ENCODE data around the gene PPFIA4.

PPFIA4 gene

DNA sequence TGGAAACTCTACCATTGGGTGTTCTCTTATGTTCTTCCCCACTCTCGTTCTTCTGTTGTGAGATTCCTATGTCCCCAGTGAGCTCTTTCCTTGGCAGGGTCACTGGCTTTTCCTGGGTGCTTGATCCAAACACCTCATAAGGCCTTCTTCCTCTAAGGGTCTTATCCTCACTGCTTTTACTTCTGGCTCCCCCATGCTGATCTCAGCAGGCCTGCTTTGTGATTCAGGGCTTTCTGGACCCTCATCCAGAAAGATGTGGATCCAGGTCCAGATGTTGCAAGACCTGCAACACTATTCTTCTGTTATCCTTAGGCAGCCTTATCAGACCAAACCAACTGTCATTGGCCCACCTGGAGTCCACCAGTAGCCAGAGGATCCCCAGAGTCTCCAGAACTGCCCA is 70.7 kb downstream of the PPFIA4 start:
- TF ChIP-seq, protein P1, sequence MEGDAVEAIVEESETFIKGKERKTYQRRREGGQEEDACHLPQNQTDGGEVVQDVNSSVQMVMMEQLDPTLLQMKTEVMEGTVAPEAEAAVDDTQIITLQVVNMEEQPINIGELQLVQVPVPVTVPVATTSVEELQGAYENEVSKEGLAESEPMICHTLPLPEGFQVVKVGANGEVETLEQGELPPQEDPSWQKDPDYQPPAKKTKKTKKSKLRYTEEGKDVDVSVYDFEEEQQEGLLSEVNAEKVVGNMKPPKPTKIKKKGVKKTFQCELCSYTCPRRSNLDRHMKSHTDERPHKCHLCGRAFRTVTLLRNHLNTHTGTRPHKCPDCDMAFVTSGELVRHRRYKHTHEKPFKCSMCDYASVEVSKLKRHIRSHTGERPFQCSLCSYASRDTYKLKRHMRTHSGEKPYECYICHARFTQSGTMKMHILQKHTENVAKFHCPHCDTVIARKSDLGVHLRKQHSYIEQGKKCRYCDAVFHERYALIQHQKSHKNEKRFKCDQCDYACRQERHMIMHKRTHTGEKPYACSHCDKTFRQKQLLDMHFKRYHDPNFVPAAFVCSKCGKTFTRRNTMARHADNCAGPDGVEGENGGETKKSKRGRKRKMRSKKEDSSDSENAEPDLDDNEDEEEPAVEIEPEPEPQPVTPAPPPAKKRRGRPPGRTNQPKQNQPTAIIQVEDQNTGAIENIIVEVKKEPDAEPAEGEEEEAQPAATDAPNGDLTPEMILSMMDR (IDR thresholded peaks at IDR 0.05; ENCODE audit: insufficient read depth, low read depth, low read length, missing control alignments), result no peak
- DNase-seq (ENCODE audit: low read depth), result no peak

DNA sequence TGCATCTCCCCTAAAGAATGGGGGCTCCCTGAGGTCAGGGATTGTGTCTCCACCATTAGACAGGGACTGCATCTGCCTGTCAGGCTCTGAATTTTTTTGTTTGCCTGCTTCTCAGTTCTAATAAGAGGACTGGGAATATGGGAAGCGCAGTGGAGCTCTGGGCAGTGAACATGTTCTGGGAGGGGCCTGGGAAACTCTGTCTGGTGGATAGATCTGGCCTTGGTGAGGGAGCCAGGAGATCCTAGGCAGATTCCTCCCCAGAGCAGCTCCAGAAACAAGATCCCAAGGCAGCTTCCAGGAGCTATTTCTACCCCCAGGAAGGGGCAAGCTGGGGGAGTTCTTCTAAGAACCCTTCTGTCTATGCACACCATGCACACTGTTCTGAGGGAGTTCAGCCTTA is 72.2 kb downstream of the PPFIA4 start:
- no peak for DNase-seq (ENCODE audit: low read depth)
- no peak overlapping the region for H3K4me3 ChIP-seq (ENCODE audit: low read length)
- TF ChIP-seq, protein P1 (IDR thresholded peaks at IDR 0.05; ENCODE audit: insufficient read depth, low read depth, low read length, missing control alignments), result no peak

More for the DNA sequence above, 70.7 kb downstream of the PPFIA4 start:
- H3K4me3 ChIP-seq (ENCODE audit: low read length), result no peak overlapping the region

GRCh38 chr1:203098914-203099520 is 72.7 kb downstream of the PPFIA4 start:
- TF ChIP-seq, protein P1 (IDR thresholded peaks at IDR 0.05; ENCODE audit: insufficient read depth, low read depth, low read length, missing control alignments), result no peak
- DNase-seq (ENCODE audit: low read depth), result no peak
- no peak overlapping the region for H3K4me3 ChIP-seq (ENCODE audit: low read length)

DNA sequence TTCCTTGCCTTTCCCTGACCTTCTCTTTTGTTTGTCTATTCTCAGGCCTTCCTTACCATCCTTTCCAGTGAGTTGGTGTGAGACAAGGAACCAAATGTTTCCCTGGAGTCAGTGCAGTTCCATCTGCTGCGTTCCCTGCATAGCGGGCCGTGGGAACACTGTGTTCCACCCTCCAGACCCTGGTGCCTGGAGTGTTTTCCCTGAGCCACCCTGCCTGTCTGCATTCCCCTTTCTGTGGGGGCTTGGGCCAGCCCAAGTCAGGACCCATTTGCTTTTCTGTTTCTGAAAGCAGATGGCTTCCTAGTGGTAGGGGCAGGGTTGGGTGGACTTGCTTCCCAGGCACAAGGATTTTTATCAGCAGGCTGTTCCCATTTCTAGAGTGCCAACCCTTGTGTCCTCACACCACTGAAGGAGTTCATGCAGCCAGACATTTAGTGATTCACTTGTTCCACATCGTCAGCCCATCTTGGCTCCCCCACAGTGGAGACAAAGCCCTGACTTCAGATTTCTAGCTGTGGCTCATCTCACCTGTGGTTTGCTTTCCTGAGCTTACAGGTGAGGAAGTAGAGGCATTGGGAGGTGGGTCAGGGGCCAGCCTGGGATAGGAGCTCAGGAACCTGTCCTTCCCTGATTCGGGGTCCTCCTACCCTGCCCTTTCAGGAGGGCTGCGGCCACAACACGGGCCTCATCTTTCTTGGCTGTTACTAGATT is 73.7 kb downstream of the PPFIA4 start:
- TF ChIP-seq, protein P1 (IDR thresholded peaks at IDR 0.05; ENCODE audit: insufficient read depth, low read depth, low read length, missing control alignments), result no peak
- H3K4me3 ChIP-seq (ENCODE audit: low read length), result no peak overlapping the region
- no peak for DNase-seq (ENCODE audit: low read depth)

- DNase-seq (ENCODE audit: low read depth), result peak; percentile 18
- no peak overlapping the region for H3K4me3 ChIP-seq (ENCODE audit: low read length)
- TF ChIP-seq, protein P1 (IDR thresholded peaks at IDR 0.05; ENCODE audit: insufficient read depth, low read depth, low read length, missing control alignments), result no peak
Observed at GRCh38 chr1:203100516-203100869, 74.2 kb downstream of the PPFIA4 start.

- no peak for DNase-seq (ENCODE audit: low read depth)
- H3K4me3 ChIP-seq (ENCODE audit: low read length), result no peak overlapping the region
- TF ChIP-seq, protein P1 (IDR thresholded peaks at IDR 0.05; ENCODE audit: insufficient read depth, low read depth, low read length, missing control alignments), result no peak
Observed at GRCh38 chr1:203101813-203102634, 75.7 kb downstream of the PPFIA4 start.

Measured in epithelial cell of esophagus (primary cell).